GM19467 (cell line): Measurements from ENCODE around the gene CAPN12.

ENCODE experiments used
- ATAC-seq: cut with Tn5 transposase; IDR thresholded peaks from one replicate; pipeline ENCODE4 v1.9.1; 2021; ENCODE audit warnings: mild to moderate bottlenecking, moderate library complexity; ENCODE audit not compliant: unreplicated experiment

The CAPN12 gene

DNA sequence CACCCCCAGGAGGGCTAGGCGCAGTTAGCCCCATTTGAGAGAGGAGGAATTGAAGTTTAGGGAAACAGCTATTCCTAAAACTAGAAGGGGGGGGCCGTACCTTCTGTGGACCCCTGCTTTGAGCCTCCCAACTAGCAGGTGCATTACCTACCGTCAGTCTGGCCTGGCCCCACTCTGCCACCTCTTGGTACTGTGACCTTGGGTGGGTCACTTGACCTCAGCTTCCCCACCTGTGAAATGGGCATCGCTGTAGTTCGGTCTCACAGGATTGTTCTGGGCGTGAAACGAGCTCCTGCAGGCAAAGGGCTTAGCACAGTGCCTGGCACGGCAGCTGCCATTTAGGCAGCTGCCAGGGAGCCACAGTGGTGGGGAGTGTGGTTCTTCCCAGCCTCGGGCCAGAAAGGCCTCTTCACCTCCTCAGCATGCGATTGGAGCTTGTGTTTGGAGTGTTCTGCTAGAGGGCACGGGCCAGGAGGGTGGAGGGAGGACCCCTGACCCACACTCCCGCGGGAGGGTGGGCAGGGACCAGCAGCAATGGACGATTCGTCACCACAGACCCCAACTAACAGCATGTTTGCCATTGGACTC, 32.0 kb downstream of the CAPN12 start:
- no peak for ATAC-seq

DNA sequence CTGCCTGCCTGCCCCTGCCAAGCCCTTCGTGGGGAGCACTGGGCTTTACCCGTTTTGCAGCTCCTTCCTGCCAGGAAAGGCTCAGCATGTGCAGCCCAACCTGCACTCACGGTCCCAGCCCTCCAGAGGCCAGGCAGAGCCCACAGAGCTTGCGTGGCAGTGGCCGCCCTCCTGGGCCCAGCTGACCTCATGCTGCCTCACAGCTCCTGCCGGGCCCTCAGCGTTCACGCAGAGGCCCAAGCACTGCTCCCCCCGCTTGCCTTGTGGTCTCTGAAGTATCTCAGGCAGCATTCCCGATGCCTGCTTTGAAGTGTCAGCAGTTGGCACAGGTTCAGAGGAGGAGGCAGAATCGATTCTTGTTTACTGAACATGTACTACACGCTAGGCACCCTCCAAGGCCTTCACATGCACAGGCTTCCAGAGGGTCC, 32.5 kb downstream of the CAPN12 start:
- no peak for ATAC-seq

DNA sequence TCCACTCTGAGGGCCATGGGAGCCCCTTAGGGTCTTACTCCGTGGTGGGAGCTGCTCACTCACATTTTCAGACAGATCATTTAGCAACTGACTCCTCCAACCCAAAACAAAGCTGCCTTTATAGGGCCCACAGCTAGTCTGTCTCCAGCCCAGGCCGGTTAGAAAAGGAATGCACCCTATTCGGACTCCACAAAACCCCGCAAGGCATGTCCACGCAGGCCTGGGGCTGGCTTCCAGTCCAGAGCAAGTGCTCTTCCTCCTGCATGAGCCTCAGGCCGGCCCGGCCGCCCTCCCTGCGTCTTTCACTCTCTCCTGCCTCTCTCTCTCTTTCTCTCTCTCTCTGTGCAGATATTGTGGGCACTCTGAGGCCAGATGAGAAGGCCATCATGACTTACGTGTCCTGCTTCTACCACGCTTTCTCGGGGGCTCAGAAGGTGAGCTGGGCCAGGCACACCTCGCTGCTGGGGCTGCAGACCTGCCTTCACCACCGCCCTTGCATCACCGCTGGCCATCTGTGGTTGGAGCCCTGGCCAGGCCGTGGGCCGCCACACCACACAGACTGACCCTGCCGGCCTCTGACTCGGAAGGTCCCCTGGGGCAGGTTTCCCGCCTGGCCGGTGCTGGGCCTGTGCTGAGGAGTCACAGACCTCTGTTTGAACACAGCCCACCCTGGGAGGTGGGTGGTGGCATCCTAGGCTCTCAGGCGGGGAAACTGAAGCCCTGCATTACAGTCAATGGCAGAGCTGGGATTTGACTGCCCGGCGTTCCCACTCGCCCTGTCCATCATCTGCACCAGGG, 33.1 kb downstream of the CAPN12 start:
- no peak for ATAC-seq

DNA sequence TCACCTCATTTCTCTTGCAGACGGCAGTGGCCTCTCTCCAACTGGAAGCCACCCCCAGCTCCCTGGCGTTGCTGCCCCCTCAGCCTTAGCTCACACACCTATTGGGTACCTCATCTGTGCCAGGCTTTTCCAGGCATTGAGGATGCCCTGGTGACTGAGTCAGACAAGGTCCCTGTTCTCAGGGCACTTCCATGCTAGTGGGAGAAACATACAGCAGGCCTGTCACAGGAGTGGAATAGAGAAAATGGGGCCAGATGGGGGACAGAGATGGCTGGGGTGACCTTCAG, 33.9 kb downstream of the CAPN12 start:
- no peak for ATAC-seq

DNA sequence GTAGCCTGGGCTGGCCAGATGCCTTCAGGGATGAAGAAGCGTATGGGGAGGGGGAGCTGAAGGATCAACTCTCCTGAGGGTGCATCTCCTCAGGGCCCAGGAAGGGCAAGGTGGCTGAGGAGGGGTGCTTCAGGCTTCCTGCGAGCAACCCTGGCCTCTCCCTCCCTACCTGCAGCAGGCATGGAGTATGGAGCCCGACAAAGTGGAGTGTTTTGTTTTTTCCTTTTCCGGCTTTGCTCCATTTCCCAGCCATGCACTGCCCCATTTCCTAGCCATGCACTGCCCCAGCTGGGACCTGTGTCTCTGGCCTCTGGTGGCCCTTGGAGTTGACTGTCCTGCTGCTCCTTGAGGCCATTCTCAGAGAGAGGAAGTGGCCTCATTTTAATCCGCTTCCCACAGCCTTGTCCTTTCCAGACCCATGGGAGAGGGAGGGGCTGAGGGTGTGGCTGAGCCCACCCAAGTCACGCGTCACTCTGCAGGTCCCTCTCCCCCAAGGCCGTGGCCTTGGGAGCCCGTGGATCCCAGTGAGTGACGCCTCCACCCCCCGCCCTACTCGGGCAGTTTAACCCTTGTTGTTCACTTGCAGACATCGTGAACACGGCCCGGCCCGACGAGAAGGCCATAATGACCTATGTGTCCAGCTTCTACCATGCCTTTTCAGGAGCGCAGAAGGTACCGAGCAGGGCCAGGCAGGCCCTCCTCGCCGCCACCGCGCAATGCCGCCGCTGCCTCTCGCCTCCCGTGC, 34.4 kb downstream of the CAPN12 start:
- ATAC-seq, result no peak

DNA sequence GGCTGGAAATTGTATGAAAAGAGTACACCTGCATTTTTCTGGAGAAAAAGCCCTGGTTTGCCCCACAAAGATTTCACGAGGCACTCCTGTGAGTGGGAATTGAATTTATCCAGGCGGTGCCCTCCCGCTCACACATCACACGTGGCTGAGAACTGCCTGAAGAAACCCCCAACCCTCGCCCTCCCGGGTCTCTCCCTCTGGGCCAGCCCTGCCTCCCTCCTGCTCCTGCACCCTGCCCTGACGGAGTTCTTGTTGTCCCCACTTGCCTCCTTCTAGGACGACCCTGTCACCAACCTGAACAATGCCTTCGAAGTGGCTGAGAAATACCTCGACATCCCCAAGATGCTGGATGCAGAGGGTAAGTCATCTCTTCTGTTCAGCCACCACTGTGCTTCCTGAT, 35.2 kb downstream of the CAPN12 start:
- no peak for ATAC-seq

DNA sequence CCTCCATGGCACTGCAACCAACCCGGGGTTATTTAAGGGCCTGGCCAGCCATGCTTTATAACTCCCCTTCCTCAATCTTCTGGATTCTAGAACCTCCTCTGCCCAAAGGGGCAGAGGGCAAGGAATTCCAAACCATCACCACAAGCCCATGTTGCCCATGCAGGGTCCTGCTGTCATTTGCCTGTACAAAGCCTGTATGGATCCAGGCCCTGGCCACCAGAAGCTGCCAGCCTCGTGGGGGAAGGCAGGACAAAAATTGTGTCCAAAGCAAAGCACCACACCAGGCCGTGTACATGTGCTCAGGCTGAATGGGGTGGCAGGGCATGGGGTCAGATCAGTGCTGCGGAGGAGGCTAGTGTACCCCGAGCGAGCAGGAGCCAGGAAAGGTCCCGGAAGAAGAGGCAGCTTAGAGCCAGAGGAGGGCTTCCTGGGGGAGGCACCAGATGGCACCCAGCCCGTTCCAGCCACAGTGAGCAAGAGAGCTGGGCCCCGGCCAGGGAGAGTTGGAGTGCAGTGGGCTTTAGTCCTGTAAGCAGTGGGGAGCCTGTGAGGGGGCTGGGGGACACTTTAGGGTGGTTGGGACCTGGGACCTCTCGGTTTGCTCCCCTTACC, 35.8 kb downstream of the CAPN12 start:
- no peak for ATAC-seq

DNA sequence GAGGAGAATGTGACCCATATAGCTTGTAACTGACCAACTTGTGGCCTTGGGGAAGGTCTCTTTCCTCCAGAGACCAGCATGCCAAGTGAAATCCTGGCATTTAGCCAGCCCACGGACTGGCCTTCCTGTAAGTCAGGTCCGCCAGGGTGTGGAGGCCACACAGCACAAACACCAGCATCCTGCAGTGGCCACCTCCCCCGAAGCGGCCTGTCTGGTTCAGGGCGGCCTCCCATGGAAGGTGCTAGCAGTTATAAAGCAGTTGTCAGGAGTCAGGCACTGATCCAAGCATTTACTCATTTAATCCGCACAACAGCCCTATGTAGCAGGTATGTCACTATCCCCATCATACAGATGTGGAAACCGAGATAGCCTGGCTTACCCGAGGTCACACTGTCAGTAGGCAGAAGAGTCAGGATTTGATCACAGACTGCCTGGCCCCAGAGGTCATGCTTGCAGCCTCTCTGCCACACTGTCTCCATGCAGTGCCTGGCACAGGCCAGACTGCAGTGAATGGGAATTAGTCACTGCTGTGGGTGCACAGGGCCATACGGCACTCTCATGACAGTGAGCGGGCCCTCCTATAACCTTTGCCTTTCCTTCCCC, 36.7 kb downstream of the CAPN12 start:
- ATAC-seq, result no peak

DNA sequence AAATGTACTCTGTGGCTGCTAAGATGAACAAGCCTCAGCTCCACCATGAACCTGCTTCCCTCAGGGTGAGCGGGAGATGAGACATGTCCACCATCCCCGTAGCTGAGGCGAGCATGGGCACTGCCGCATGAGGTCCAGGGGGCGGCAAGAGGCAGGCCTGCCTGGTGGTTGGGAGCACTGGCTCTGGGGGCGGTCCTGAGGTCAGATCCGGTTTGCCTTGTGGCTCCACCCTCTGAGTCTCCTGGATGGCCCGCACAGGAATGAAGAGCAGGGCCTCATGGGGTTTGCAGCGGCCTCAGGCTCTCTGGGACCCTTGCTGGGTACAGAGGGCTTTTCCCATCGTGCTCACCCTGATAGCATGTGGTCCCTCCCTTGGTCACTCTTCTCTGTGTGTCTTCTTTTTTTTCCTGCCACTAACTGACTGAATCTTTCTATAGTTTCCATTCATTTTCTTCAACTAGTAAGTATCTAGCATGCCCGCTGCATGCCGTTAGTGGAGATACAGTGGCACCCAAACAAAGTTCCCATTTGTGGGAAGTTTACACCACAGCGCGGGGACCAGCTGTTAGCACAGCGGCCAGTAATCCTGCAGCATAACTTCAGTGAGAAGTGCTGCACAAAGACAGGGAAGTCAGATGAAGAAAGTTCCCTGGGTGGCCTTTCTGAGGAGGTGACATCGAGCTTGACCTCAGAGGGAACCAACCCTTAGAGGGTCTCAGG, 37.3 kb downstream of the CAPN12 start:
- no peak for ATAC-seq

DNA sequence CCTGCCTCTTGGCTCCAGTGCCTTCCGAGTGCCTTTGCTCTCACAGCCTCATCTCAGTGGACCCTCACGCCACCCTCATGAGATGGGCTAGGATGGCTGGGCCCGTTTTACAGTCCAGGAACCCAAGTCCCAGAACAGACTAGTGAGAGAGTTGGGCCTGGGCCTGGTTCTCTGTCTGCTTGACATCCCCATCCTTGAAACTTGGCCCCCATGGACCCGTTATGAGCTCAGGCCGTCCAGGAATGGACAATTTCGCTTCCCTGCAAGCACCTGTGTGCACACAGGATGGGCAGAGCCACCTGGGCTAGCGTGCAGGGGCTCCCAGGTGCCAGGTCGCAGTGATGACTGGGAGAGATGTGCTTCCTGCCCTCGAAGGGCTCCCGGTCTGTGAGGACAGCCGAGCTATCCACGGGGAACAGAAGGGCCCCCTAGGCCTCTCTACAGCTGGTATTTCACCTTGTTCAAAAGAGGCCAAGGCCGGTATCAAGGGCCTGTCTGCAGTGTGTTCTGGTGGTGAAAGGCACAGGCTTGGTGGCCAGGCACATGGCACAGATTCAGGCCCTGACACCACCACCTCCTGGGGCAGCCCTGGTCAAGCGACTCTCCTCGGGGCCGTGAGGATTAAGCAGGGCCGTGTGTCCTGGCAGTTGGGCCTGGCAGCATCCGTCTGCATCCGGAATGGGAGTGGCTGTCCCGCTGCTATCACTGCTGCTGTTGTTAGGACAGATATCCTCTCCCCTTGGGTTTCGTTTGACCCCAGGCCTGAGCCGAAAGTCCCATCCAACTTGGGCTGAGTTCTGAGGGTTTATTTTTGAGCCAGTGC, 38.9 kb downstream of the CAPN12 start:
- ATAC-seq, result no peak

DNA sequence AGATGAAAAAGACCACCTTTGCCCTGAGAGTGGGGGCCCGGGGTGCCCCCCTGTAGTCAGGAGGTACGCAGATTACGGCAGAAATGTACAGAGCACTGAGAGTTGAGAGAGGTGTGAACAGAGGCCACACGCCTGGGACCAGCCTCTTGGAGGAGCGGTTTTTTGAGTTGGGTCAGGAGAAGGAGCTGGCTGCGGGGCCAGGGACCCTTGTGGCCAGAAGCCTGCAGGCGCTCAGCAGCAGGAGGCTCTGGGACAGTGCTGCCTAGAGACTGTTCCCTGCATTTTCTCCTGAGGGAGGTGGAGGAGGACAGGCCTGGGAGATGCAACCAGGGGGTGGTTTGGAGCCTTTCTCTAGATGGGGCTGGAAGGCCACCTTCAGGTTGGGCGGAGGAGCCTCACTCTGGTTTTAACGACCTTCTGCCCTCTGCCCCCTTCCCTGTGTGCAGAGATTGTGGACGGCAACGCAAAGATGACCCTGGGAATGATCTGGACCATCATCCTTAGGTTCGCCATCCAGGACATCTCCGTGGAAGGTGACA, 39.7 kb downstream of the CAPN12 start:
- no peak for ATAC-seq

DNA sequence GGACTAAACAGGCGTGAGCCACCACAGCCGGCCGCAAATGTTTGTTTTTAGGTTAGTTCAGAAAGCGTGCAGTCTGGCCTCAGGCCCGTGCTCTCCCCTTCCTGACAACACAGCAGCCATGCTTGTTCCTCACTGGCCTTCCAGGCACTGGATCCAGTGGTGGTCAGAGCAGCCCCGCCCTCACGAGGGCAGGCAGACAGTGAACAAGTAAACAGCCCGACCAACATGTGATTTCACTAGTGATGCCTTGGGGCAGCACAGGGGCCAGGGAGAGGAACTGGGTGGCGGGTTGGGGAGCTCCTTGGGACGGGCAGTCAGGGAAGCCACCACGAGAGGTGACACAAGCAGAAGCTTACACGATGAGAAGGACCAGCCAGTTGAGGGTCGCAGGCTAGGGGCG, 40.8 kb downstream of the CAPN12 start:
- ATAC-seq, result no peak

DNA sequence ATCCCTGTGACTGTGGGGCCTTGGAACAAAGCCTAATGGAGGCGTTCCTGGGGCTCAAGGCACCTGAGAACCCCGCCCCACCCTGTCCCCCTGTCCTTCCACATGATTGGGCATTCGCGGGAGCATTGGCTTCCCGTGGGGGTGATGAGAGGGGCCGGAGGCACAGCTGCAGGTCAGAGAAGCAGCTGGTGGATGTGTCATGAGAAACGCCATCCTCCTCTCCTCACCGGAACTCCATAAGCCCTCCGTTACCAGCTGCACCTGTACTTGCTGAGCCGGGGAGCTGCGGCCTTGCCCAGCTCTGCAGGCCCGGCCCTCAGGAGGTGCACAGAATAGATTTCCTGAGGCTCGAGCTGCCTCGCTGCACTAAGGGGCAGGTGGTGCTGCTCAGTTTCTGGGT, 42.0 kb downstream of the CAPN12 start:
- ATAC-seq, result no peak

DNA sequence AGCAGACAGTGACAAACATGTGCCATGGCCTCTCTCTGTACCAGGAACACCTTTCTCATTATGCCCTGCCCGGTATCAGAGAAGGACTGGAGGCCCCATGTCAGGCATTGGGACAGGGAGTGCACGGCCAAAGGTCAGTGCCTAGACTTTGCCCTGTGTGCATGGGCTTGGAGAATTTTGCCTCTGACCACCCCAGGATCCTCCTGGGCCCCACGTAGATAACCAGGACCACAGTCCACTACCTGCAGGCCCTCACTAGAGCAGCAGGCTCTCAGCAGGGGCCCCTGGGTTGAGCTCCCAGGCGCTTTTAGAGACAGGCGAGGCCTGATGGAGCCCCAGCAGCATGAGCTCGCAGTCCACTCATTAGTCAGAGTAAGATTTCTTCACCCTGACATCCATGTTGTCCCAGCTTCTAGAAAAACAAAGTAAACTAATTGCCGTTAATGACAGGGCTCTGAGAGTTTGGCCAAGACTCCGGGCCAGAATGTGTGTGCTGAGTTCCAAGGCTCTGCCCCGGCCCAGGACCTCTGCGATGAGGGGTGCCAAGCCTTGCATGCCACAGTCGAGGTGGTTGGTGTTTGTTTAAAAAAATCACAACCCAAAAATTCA, 42.7 kb downstream of the CAPN12 start:
- ATAC-seq, result no peak

DNA sequence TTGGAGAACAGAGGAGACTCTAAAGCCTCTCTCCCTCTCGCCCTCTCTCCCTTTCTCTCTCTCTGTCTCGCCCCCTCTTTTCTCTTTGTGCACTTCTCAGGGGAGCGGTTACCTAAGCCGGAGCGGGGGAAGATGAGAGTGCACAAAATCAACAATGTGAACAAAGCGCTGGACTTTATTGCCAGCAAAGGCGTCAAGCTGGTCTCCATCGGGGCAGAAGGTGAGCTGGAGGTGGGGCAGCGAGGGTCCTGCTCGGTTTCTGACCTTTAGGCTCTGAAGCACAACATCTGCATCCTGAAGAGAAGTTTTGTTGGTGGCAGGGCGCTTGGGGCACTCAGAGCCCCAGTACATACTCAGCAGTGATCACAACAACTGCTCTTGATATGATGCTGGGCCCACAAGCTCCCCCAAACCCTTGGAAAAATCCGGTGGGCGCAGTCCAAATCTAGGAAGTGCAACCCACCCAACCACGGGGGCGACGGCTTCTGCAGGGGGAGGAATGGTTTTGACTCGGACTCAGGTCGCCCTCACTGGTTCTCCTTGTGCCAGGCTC, 43.3 kb downstream of the CAPN12 start:
- no peak for ATAC-seq

DNA sequence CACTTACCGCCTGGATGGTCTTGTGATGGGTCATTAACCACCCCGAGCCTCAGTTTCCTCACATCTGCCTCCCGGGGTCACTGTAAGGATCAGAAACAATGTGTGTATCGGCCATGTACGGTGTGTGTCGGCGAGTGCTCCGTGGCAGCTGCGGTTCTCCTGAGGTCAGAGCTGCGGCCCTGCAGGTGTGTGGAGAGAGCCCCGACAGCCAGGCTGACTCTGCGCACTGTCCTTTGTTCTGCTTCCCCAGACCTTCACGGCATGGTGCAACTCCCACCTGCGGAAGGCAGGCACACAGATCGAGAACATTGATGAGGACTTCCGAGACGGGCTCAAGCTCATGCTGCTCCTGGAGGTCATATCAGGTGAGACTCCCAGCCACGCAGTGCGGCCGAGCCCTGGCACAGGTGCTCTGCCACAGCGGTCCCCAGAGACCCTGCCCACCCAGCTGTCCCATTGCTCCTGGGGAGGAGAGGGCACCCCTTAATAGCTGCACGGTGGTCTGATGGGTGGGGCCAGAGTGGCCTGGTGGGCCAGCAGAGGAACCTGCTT, 43.8 kb downstream of the CAPN12 start:
- ATAC-seq, result no peak

DNA sequence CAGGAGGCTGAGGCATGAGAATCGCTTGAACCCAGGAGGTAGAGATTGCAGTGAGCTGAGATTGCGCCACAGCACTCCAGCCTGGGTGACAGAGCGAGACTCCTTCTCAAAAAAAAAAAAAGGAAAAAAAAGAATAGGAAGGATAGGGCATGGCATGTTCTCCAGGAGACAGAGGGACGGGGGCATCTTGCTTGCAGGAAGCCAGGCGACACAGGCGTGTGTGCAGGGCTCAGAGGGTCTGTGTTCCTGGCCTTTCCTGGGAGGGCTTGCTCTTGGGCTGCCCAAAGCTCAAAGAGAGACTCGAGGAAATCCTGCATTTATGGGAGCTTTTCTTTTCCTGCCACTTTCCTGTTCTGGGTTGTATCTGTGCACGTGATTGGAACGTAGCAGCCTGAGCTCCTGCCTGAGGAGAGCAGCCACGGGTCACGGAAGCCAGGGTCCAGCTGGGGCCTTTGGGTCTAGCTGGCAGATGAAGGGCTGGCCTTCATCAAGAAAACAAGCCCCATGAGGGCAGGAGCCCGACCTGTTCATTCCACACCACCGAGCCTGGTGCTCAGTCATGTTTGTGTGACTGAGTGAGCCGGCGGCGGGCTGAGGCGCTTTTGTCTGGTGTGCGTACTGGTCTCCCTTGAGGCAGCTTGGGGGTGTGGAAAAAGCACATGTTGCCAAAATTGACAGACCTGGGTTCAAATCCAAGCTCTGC, 44.5 kb downstream of the CAPN12 start:
- ATAC-seq, result no peak

DNA sequence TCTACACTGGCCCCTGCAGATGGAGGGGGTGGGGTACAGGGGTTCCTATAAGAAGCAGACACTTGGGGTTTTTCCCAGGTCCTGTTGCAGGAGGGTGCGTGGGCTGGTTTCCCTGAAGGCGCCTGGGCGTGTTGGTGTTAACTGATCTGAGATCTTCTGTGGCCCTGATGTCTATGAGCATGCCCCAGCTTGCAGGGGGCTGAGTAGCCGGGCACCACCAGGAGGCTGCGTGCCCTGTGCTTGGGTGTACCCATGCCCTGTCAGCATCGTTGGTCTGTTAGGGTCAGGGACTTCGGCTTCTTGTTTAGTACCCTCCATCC, 45.3 kb downstream of the CAPN12 start:
- ATAC-seq, result no peak
